ENCODE data around the gene DSCAML1. TPM values are rescaled to one million over a fixed set of nuclear protein-coding genes. Genes with fewer than 3 reads are reported as not detected.

DSCAML1 gene
- total and polyA plus RNA-seq, 2 of the 8 experiments (the other 6 are each of a cell fraction or from before 2014, with no cell fraction given) = 0.19 to 0.24 TPM

DNA sequence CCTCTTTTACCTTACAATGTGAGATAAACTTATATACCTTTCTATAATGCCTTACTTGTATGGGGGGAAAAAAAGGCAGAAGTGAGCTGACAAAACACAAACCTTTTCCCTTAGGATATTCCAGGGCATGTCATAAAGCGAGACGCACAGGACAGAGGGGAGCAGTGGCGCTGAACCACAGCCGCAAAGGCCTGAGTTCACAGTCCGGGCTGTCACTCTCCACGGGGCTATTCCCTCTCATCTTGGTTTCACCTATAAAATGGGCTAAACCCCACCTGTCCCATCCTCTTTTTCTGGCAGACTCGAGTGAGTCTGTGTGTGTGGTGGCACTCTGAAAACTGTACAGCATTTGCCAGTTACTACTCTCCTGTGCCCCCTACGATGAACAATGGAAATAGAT lies 41.9 kb upstream of the DSCAML1 start:
- TF ChIP-seq TAF1 (IDR thresholded peaks at IDR 0.05; ENCODE audit: low read depth, low read length) (no peak), GABPA (IDR thresholded peaks at IDR 0.05; ENCODE audit: borderline replicate concordance, insufficient read depth, low read length) (no peak), SAP30 (IDR thresholded peaks at IDR 0.05; ENCODE audit: insufficient read depth, insufficient replicate concordance, low read length) (no peak), MAFK (IDR thresholded peaks at IDR 0.05; ENCODE audit: low read depth, low read length) (no peak)
- TF ChIP-seq, protein P1, sequence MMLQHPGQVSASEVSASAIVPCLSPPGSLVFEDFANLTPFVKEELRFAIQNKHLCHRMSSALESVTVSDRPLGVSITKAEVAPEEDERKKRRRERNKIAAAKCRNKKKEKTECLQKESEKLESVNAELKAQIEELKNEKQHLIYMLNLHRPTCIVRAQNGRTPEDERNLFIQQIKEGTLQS (IDR thresholded peaks at IDR 0.05; ENCODE audit: insufficient read depth, low read depth, low read length) = no peak
- H2BK20ac ChIP-seq (ENCODE audit: low read length) = no peak overlapping the region
- no peak overlapping the region for H2AK5ac ChIP-seq (ENCODE audit: low read depth, low read length)
- H3K79me2 ChIP-seq (ENCODE audit: control insufficient read depth in 1 of 2, insufficient read depth in 2 of 2, low read length in 2 of 2) = no peaks in the 10 kb centered on the region
- no peak overlapping the region for H2BK15ac ChIP-seq (ENCODE audit: low read length)
- no peak overlapping the region for H3K4me3 ChIP-seq (ENCODE audit: extremely low read depth in 1 of 4, insufficient read depth in 2 of 4, low read depth in 3 of 4, low read length in 4 of 4)
- no peak overlapping the region for H3K4me2 ChIP-seq (ENCODE audit: insufficient read depth in 1 of 2, low read depth in 2 of 2, low read length in 2 of 2)
- H3K79me1 ChIP-seq (ENCODE audit: low read depth, low read length) = no peaks in the 10 kb centered on the region
- no peak overlapping the region for H2BK12ac ChIP-seq (ENCODE audit: low read depth, low read length)
- no peaks in the 10 kb centered on the region; a peak in 1 of 8 replicates for H3K36me3 ChIP-seq (ENCODE audit: control insufficient read depth in 2 of 4, insufficient read depth in 4 of 4, low read length in 3 of 4)
- POLR2A ChIA-PET (ENCODE audit: partially characterized antibody) = no interaction called here
- H2BK5ac ChIP-seq (ENCODE audit: low read depth, low read length) = no peak overlapping the region
- no peak overlapping the region for H3K4ac ChIP-seq (replicated peaks; ENCODE audit: insufficient read length, low read depth, low read length)
- no peak overlapping the region for H3K9ac ChIP-seq (replicated peaks in 1 of 4; ENCODE audit: extremely low read depth in 1 of 4, low read depth in 3 of 4, low read length in 3 of 4)
- no peak overlapping the region; the same call in 1 of the 2 replicates for H4K8ac ChIP-seq (ENCODE audit: extremely low read depth, insufficient read depth, low read length)
- no peak overlapping the region for H3K27ac ChIP-seq (ENCODE audit: low read depth, low read length)
- no peak overlapping the region for H4K5ac ChIP-seq (ENCODE audit: insufficient read length, low read depth, low read length)
- H4K20me1 ChIP-seq (replicated peaks in 1 of 2; ENCODE audit: control insufficient read depth in 1 of 2, insufficient read depth in 2 of 2, low read length in 2 of 2) = peaks cover 0 to 2% of the 10 kb centered on the region in 2 experiments
- H4K91ac ChIP-seq (replicated peaks; ENCODE audit: insufficient read length, low read length) = no peak overlapping the region
- H2AFZ ChIP-seq (ENCODE audit: low read length) = no peak overlapping the region
- no peaks in the 10 kb centered on the region for H3K27me3 ChIP-seq (replicated peaks in 1 of 4; ENCODE audit: control insufficient read depth in 3 of 4, extremely low read depth in 1 of 4, insufficient read depth in 3 of 4, low read length in 3 of 4)
- FAIRE-seq (no peak), DNase-seq (ENCODE audit: low read depth in 1 of 2, low spot score in 2 of 2) (no peak)
- H2BK120ac ChIP-seq (replicated peaks; ENCODE audit: low read depth, low read length) = no peak overlapping the region
- 80% methylated on average over 8 of the region's 8 CpGs; no CpG with 5 or more reads in 1 of the 2 experiments for WGBS, 2 experiments (ENCODE audit: extremely low coverage in 1 of 2, insufficient coverage in 1 of 2, insufficient read length in 1 of 2, insufficient replicate concordance in 2 of 2, low coverage in 1 of 2, low lambda C conversion rate in 2 of 2, missing lambda C conversion rate in 1 of 2)
- no peak overlapping the region for H3K23ac ChIP-seq (ENCODE audit: insufficient read length)
- H3K56ac ChIP-seq (replicated peaks; ENCODE audit: insufficient read length, low read depth, low read length) = no peak overlapping the region
- no peak overlapping the region for H3K18ac ChIP-seq (ENCODE audit: extremely low read depth, low read length)
- H3K23me2 ChIP-seq (ENCODE audit: low read depth, low read length) = no peaks in the 10 kb centered on the region; the same call in 1 of the 2 replicates
- peaks cover 0 to 6% (median 0%) of the 10 kb centered on the region in 4 experiments; a peak in 2 of 7 replicates for H3K4me1 ChIP-seq (replicated peaks in 1 of 4; ENCODE audit: control insufficient read depth in 3 of 4, insufficient read depth in 4 of 4, low read length in 3 of 4)
- no peaks in the 10 kb centered on the region for H3K9me3 ChIP-seq (ENCODE audit: insufficient read depth in 2 of 2, low read depth in 1 of 2, low read length in 1 of 2)
- CTCF ChIA-PET (ENCODE audit: partially characterized antibody) = interaction anchor here (0.7 to 2.1 kb wide), 8 partner anchors 30 to 333 kb away, joined by 3 to 9 read pairs (median 4); no protein-coding TSS in a partner anchor
- H3K14ac ChIP-seq (ENCODE audit: insufficient read length) = no peak overlapping the region

Data from H1 (cell line).